ENCODE measurements around the gene TCAF2. TPM values are rescaled to one million over a fixed set of nuclear protein-coding genes. Genes with fewer than 3 reads are reported as not detected.
"Not testable (repeated sequence)": the region's sequence is repeated elsewhere in the genome, so short reads cannot be mapped to it uniquely, and the experiment has no call there.

The TCAF2 gene
- total and polyA plus RNA-seq, 2 donors (not counting 1 experiment from before 2014, with no cell fraction given) = 4.1 to 15.9 TPM

- H3K9ac ChIP-seq (ENCODE audit: low read length); H4K20me1 ChIP-seq (ENCODE audit: control insufficient read depth, insufficient read depth, low read length, poor library complexity, severe bottlenecking); H3K9me3 ChIP-seq (ENCODE audit: control extremely low read depth in 1 of 3, control insufficient read depth in 2 of 3, insufficient read depth in 1 of 3, low read length in 2 of 3); CTCF ChIA-PET; H3K9me3 Mint-ChIP-seq (ENCODE audit: insufficient read depth); intact Hi-C loops (cut with micrococcal nuclease); H3K27me3 ChIP-seq (replicated peaks in 1 of 4; ENCODE audit: control extremely low read depth in 1 of 4, control insufficient read depth in 3 of 4, insufficient read depth in 4 of 4, low read length in 3 of 4); ATAC-seq (ENCODE audit: low read depth); H3K79me2 ChIP-seq (ENCODE audit: control insufficient read depth, insufficient read depth, low read length); H3K27me3 Mint-ChIP-seq; H3K27ac Mint-ChIP-seq; H3K4me3 Mint-ChIP-seq; H3K4me1 ChIP-seq (ENCODE audit: control insufficient read depth in 2 of 2, insufficient read depth in 2 of 2, low read length in 2 of 2); H3K4me1 Mint-ChIP-seq; DNase-seq; POLR2A ChIA-PET; H3K36me3 ChIP-seq (replicated peaks in 1 of 2; ENCODE audit: control extremely low read depth in 1 of 2, control insufficient read depth in 1 of 2, extremely low read depth in 1 of 2, insufficient read depth in 2 of 2, low read length in 1 of 2); H2AFZ ChIP-seq (ENCODE audit: insufficient read depth, low read depth, low read length, poor library complexity, severe bottlenecking); H3K27ac ChIP-seq (ENCODE audit: low read length in 2 of 2); H3K4me2 ChIP-seq (replicated peaks; ENCODE audit: low read depth, low read length, poor library complexity, severe bottlenecking); H3K4me3 ChIP-seq (ENCODE audit: control extremely low read depth in 1 of 5, extremely low read depth in 1 of 5, insufficient read depth in 1 of 5, low read depth in 2 of 5, low read length in 4 of 5): not testable (repeated sequence)
- WGBS (ENCODE audit: insufficient coverage) = no CpG with 5 or more reads among the region's 12 CpGs
These were observed 14.8 kb downstream of the TCAF2 start for GRCh38 chr7:143635364-143636240.

- H3K27ac ChIP-seq (ENCODE audit: low read length in 2 of 2); DNase-seq; CTCF ChIA-PET; H3K27ac Mint-ChIP-seq; H3K79me2 ChIP-seq (ENCODE audit: control insufficient read depth, insufficient read depth, low read length); H3K4me3 Mint-ChIP-seq; intact Hi-C loops (cut with micrococcal nuclease); H3K4me3 ChIP-seq (ENCODE audit: control extremely low read depth in 1 of 5, extremely low read depth in 1 of 5, insufficient read depth in 1 of 5, low read depth in 2 of 5, low read length in 4 of 5); H3K9me3 ChIP-seq (ENCODE audit: control extremely low read depth in 1 of 3, control insufficient read depth in 2 of 3, insufficient read depth in 1 of 3, low read length in 2 of 3); H3K27me3 Mint-ChIP-seq; H3K9ac ChIP-seq (ENCODE audit: low read length); H4K20me1 ChIP-seq (ENCODE audit: control insufficient read depth, insufficient read depth, low read length, poor library complexity, severe bottlenecking); H3K4me1 ChIP-seq (ENCODE audit: control insufficient read depth in 2 of 2, insufficient read depth in 2 of 2, low read length in 2 of 2); H2AFZ ChIP-seq (ENCODE audit: insufficient read depth, low read depth, low read length, poor library complexity, severe bottlenecking); H3K4me2 ChIP-seq (replicated peaks; ENCODE audit: low read depth, low read length, poor library complexity, severe bottlenecking); H3K4me1 Mint-ChIP-seq; POLR2A ChIA-PET; H3K9me3 Mint-ChIP-seq (ENCODE audit: insufficient read depth); H3K27me3 ChIP-seq (replicated peaks in 1 of 4; ENCODE audit: control extremely low read depth in 1 of 4, control insufficient read depth in 3 of 4, insufficient read depth in 4 of 4, low read length in 3 of 4); H3K36me3 ChIP-seq (replicated peaks in 1 of 2; ENCODE audit: control extremely low read depth in 1 of 2, control insufficient read depth in 1 of 2, extremely low read depth in 1 of 2, insufficient read depth in 2 of 2, low read length in 1 of 2): not testable (repeated sequence)
- WGBS (ENCODE audit: insufficient coverage) = no CpG with 5 or more reads among the region's 7 CpGs
- ATAC-seq (ENCODE audit: low read depth) = peak; percentile 57
These were observed 18.6 kb downstream of the TCAF2 start for GRCh38 chr7:143639372-143639771.

DNA sequence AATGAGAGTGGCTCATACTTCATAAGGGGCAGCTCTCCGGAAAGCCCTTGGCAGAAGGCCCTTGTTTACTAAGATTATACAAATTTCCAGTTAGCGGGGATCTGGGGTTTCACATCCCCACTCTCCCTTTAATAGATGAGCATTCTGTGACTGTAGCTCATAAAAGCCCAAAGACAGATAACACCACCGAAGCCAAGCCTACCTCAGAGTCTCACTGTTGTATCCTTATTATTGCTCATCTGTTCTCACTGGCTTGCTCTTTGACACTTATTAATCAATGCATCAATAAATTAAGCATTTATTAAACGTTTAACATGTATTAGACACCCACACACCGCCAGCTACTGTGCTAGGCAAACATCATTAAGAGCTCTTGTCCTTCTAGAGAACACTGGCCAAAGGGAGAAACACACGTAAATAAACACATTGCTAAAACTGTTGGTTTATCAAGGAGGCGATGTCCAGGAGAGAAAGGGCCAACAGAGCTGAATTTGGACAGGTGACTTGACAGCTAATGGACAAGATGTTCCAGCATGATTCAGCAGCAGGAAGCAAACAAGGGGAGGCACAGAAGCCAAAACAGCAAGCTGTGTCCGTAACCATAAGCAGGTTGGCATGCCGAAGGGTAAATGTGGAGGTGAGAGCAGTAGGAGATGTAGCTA lies 19.9 kb downstream of the TCAF2 start:
- H3K4me2 ChIP-seq (replicated peaks; ENCODE audit: low read depth, low read length, poor library complexity, severe bottlenecking); H4K20me1 ChIP-seq (ENCODE audit: control insufficient read depth, insufficient read depth, low read length, poor library complexity, severe bottlenecking); H3K27ac Mint-ChIP-seq; H3K27ac ChIP-seq (ENCODE audit: low read length in 2 of 2); H3K9ac ChIP-seq (ENCODE audit: low read length); DNase-seq; H3K79me2 ChIP-seq (ENCODE audit: control insufficient read depth, insufficient read depth, low read length); H2AFZ ChIP-seq (ENCODE audit: insufficient read depth, low read depth, low read length, poor library complexity, severe bottlenecking); H3K27me3 ChIP-seq (replicated peaks in 1 of 4; ENCODE audit: control extremely low read depth in 1 of 4, control insufficient read depth in 3 of 4, insufficient read depth in 4 of 4, low read length in 3 of 4); H3K4me1 Mint-ChIP-seq; H3K4me1 ChIP-seq (ENCODE audit: control insufficient read depth in 2 of 2, insufficient read depth in 2 of 2, low read length in 2 of 2); H3K4me3 Mint-ChIP-seq; H3K4me3 ChIP-seq (ENCODE audit: control extremely low read depth in 1 of 5, extremely low read depth in 1 of 5, insufficient read depth in 1 of 5, low read depth in 2 of 5, low read length in 4 of 5); ATAC-seq (ENCODE audit: low read depth); H3K27me3 Mint-ChIP-seq; H3K9me3 Mint-ChIP-seq (ENCODE audit: insufficient read depth); H3K9me3 ChIP-seq (ENCODE audit: control extremely low read depth in 1 of 3, control insufficient read depth in 2 of 3, insufficient read depth in 1 of 3, low read length in 2 of 3); CTCF ChIA-PET; intact Hi-C loops (cut with micrococcal nuclease); POLR2A ChIA-PET; H3K36me3 ChIP-seq (replicated peaks in 1 of 2; ENCODE audit: control extremely low read depth in 1 of 2, control insufficient read depth in 1 of 2, extremely low read depth in 1 of 2, insufficient read depth in 2 of 2, low read length in 1 of 2): not testable (repeated sequence)
- no CpG with 5 or more reads among the region's 9 CpGs for WGBS (ENCODE audit: insufficient coverage)

DNA sequence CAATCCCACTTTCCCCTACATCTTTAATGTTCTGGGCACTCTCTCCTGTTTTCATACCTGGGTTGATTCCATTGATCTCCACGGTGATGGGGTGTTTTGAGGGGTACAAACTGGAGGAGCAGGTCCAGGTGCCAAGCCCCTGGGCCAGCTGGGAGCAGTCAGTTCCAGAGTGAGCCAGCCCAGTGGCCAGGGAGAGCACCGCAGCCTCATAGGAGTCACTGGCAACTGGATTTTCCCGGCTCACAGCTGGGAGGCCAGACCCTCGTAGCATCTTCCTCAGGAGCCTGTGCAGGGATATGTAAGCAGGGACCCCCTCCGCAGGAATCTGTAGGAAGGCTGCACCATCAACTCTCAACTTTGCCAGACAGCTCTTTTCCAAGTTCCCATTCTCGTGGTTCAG lies 25.8 kb downstream of the TCAF2 start:
- ATAC-seq (ENCODE audit: low read depth); H3K27ac Mint-ChIP-seq; H4K20me1 ChIP-seq (ENCODE audit: control insufficient read depth, insufficient read depth, low read length, poor library complexity, severe bottlenecking); H3K4me1 Mint-ChIP-seq; DNase-seq; H3K9me3 Mint-ChIP-seq (ENCODE audit: insufficient read depth); H3K27me3 ChIP-seq (replicated peaks in 1 of 4; ENCODE audit: control extremely low read depth in 1 of 4, control insufficient read depth in 3 of 4, insufficient read depth in 4 of 4, low read length in 3 of 4); H2AFZ ChIP-seq (ENCODE audit: insufficient read depth, low read depth, low read length, poor library complexity, severe bottlenecking); intact Hi-C loops (cut with micrococcal nuclease); H3K79me2 ChIP-seq (ENCODE audit: control insufficient read depth, insufficient read depth, low read length); H3K27me3 Mint-ChIP-seq; H3K9me3 ChIP-seq (ENCODE audit: control extremely low read depth in 1 of 3, control insufficient read depth in 2 of 3, insufficient read depth in 1 of 3, low read length in 2 of 3); H3K4me3 ChIP-seq (ENCODE audit: control extremely low read depth in 1 of 5, extremely low read depth in 1 of 5, insufficient read depth in 1 of 5, low read depth in 2 of 5, low read length in 4 of 5); H3K4me1 ChIP-seq (ENCODE audit: control insufficient read depth in 2 of 2, insufficient read depth in 2 of 2, low read length in 2 of 2); H3K4me2 ChIP-seq (replicated peaks; ENCODE audit: low read depth, low read length, poor library complexity, severe bottlenecking); H3K4me3 Mint-ChIP-seq; CTCF ChIA-PET; H3K9ac ChIP-seq (ENCODE audit: low read length); H3K36me3 ChIP-seq (replicated peaks in 1 of 2; ENCODE audit: control extremely low read depth in 1 of 2, control insufficient read depth in 1 of 2, extremely low read depth in 1 of 2, insufficient read depth in 2 of 2, low read length in 1 of 2); POLR2A ChIA-PET; H3K27ac ChIP-seq (ENCODE audit: low read length in 2 of 2): not testable (repeated sequence)
- no CpG with 5 or more reads among the region's 6 CpGs for WGBS (ENCODE audit: insufficient coverage)
